A549 (cell line): ENCODE data around the gene LZTFL1. TPM values are rescaled to one million over a fixed set of nuclear protein-coding genes. Genes with fewer than 3 reads are reported as not detected.

ENCODE experiments used
- ATAC-seq, 2 experiments: fragments of 200-7000 bp in 1 of 2; fragments of >200 bp in 1 of 2; cut with Nextera tagmentation in 1 of 2; cut with Tn5 transposase in 1 of 2; 3 replicates each; pipeline versions ENCODE4 v1.8.0 to v1.9.1; 2018 to 2020; ENCODE audit warnings: mild to moderate bottlenecking in 1 of 2, moderate library complexity in 1 of 2
- CTCF ChIA-PET: fragments of 300-600 bp; sonication (Branson Sonifier 250); formaldehyde crosslinking; extraction: SDS; loops from one replicate; lab custom pipeline; 2021; ENCODE audit warnings: antibody characterized with exemption, inconsistent platforms; lab: Yijun Ruan, JAX
- POLR2A ChIA-PET: fragments of 350-600 bp; formaldehyde crosslinking; extraction: SDS; loops from one replicate; lab custom pipeline; 2021; ENCODE audit warnings: antibody characterized with exemption, inconsistent platforms; lab: Yijun Ruan, JAX
- DNase-seq, 2 experiments: peaks; one replicate each; pipeline versions ENCODE4 v3.0.0 to v3.0.0-alpha.2; 2011 to 2016; ENCODE audit warnings: low read depth in 1 of 2, low spot score in 1 of 2
- FAIRE-seq: peaks from 2 replicates; lab custom pipeline; 2011; peaks lifted over from hg19 to GRCh38; lab: Jason Lieb, UNC
- H3K27ac ChIP-seq, 2 experiments: fragments of >200 bp; sonication (Bioruptor Twin); formaldehyde crosslinking; 3 replicates each; pipeline ENCODE4 v1.5.1; 2016 to 2017
- H3K4me1 ChIP-seq: fragments of >200 bp; sonication (Bioruptor Twin); formaldehyde crosslinking; 3 replicates; pipeline ENCODE4 v1.6.1; 2016
- H3K4me2 ChIP-seq: fragments of >200 bp; sonication (Bioruptor Twin); formaldehyde crosslinking; 3 replicates; pipeline ENCODE4 v1.6.1; 2016
- H3K4me3 ChIP-seq: fragments of >200 bp; sonication (Bioruptor Twin); formaldehyde crosslinking; 3 replicates; pipeline ENCODE4 v1.5.1; 2016
- H3K9me3 ChIP-seq: fragments of >200 bp; sonication (Bioruptor Twin); formaldehyde crosslinking; 3 replicates; pipeline ENCODE4 v1.6.1; 2016
- BCL3 ChIP-seq: fragments of >200 bp; sonication (Bioruptor Twin); formaldehyde crosslinking; IDR thresholded peaks from 3 replicates; pipeline ENCODE4 v1.6.1; 2016
- BHLHE40 ChIP-seq: IDR thresholded peaks from 2 replicates; pipeline ENCODE4 v1.6.1; 2012; ENCODE audit warnings: low read depth, low read length, inconsistent platforms
- CBX2 ChIP-seq: fragments of 200-600 bp; sonication (generic); IDR thresholded peaks from 2 replicates; pipeline ENCODE4 v1.6.1; 2016; ENCODE audit warnings: low read depth, mild to moderate bottlenecking, borderline replicate concordance
- CHD2 ChIP-seq: fragments of 150-350 bp; IDR thresholded peaks from 2 replicates; pipeline ENCODE4 v1.6.1; 2014; ENCODE audit warnings: low read length; ENCODE audit not compliant: partially characterized antibody
- CHD4 ChIP-seq: fragments of 200-600 bp; sonication (generic); IDR thresholded peaks from 2 replicates; pipeline ENCODE4 v1.6.1; 2016; ENCODE audit warnings: antibody characterized with exemption, mild to moderate bottlenecking, borderline replicate concordance
- CTCF ChIP-seq: fragments of >200 bp; sonication (Bioruptor Twin); formaldehyde crosslinking; IDR thresholded peaks from 3 replicates; pipeline ENCODE4 v1.5.1; 2016
- E2F6 ChIP-seq: IDR thresholded peaks from 2 replicates; pipeline ENCODE4 v1.6.1; 2012; ENCODE audit warnings: low read depth, borderline replicate concordance
- EHMT2 ChIP-seq: fragments of 200-600 bp; sonication (generic); IDR thresholded peaks from 2 replicates; pipeline ENCODE4 v1.6.1; 2016; ENCODE audit warnings: antibody characterized with exemption, low read depth, mild to moderate bottlenecking, moderate library complexity
- ELK1 ChIP-seq: fragments of 150-350 bp; IDR thresholded peaks from 2 replicates; pipeline ENCODE4 v1.6.1; 2014; ENCODE audit warnings: low read depth, mild to moderate bottlenecking, low read length
- EP300 ChIP-seq, 2 experiments: fragments of >200 bp; sonication (Bioruptor Twin); formaldehyde crosslinking; IDR thresholded peaks; 2 replicates in 1 of 2; 3 replicates in 1 of 2; pipeline ENCODE4 v1.6.1; 2016 to 2017
- FOSL2 ChIP-seq, 2 experiments: fragments of 450-650 bp in 1 of 2; fragments of >200 bp in 1 of 2; sonication (Bioruptor Twin) in 1 of 2; formaldehyde crosslinking; IDR thresholded peaks; 2 replicates each; pipeline versions ENCODE4 v1.5.0 to v1.6.1; 2016 to 2020; ENCODE audit warnings: mild to moderate bottlenecking in 1 of 2, moderate library complexity in 1 of 2
- HOXA7 ChIP-seq: fragments of 250-450 bp; sonication (Bioruptor Pico); IDR thresholded peaks from 2 replicates; pipeline ENCODE4 v1.5.0; 2020; ENCODE audit warnings: mild to moderate bottlenecking, moderate library complexity
- MAFK ChIP-seq: fragments of 450-650 bp; IDR thresholded peaks from 2 replicates; pipeline ENCODE4 v1.6.1; 2014; ENCODE audit not compliant: partially characterized antibody
- NFE2L2 ChIP-seq: fragments of 150-350 bp; conservative IDR thresholded peaks from 2 replicates; pipeline ENCODE4 v1.6.1; 2014; ENCODE audit warnings: low read length
- NPAS2 ChIP-seq: fragments of 250-450 bp; sonication (Bioruptor Pico); IDR thresholded peaks from 2 replicates; pipeline ENCODE4 v1.8.0; 2022; ENCODE audit warnings: mild to moderate bottlenecking, moderate library complexity, borderline replicate concordance
- RNF2 ChIP-seq: fragments of 200-600 bp; sonication (generic); IDR thresholded peaks from 2 replicates; pipeline ENCODE4 v1.6.1; 2016; ENCODE audit warnings: low read depth, mild to moderate bottlenecking, antibody characterized with exemption, moderate library complexity, borderline replicate concordance
- ZC3H11A ChIP-seq: fragments of 450-650 bp; IDR thresholded peaks from 2 replicates; pipeline ENCODE4 v1.6.1; 2014; ENCODE audit warnings: antibody characterized with exemption, mild to moderate bottlenecking
- ZSCAN20 ChIP-seq: fragments of 250-450 bp; sonication (Bioruptor Pico); IDR thresholded peaks from 2 replicates; pipeline ENCODE4 v1.8.0; 2022; ENCODE audit warnings: mild to moderate bottlenecking, moderate library complexity
- WGBS: methylation state at CpG from one replicate; pipeline ENCODE4 v1.1.6; 2017; ENCODE audit errors: missing lambda C conversion rate; 5-methylcytosine and 5-hydroxymethylcytosine counted together
- polyA plus RNA-seq, 4 experiments: library from polyadenylated mRNA; depleted of rRNA in 3 of 4; stranded (reverse); fragments of >200 nt; fragmentation: RNase III in 1 of 4; extraction: RNeasy Plus Mini Kit Qiagen cat#74134 plus additional on column Dnase treatment in 1 of 4; gene quantifications; 2 replicates in 3 of 4; 3 replicates in 1 of 4; pipeline ENCODE4 v1.2.3, GENCODE V29; 2011 to 2017

The LZTFL1 gene
- polyA plus RNA-seq, 2 of the 4 experiments (the other 2 are of a cell fraction): 10.8 to 25.0 TPM

- no peak for TF ChIP-seq EHMT2
- TF ChIP-seq CBX2: no peak
- TF ChIP-seq MAFK: no peak
- TF ChIP-seq E2F6: no peak
- TF ChIP-seq CTCF: no peak
- no peak for TF ChIP-seq BHLHE40
These were observed 42.3 kb downstream of the LZTFL1 start (continued) for GRCh38 chr3:45799586-45799985.

- CTCF ChIA-PET: interaction anchor here (0.6 kb wide), 1 partner anchor 44 kb away, joined by 5 read pairs; the partner anchor contains the start of gene LZTFL1
- TF ChIP-seq EP300 (IDR thresholded peaks at IDR 0.05): no peak
- TF ChIP-seq BCL3: no peak
- no peak for TF ChIP-seq CHD4
- no peak for TF ChIP-seq HOXA7 (CRISPR knock-in tag)
- no peak for TF ChIP-seq MAFK
- Histone ChIP-seq H3K27ac (no peak overlapping the region), H3K4me3 (no peak overlapping the region), H3K9me3 (no peaks in the 10 kb centered on the region), H3K4me2 (no peak overlapping the region), H3K4me1 (peaks cover 9% of the 10 kb centered on the region; the same call in 2 of the 3 replicates)
- no peak; a peak in 1 of 6 replicates for ATAC-seq
- DNase-seq: no peak
- FAIRE-seq: no peak
- WGBS: 74% methylated on average over 4 of the region's 4 CpGs
- POLR2A ChIA-PET: no interaction called here
These were observed 43.9 kb downstream of the LZTFL1 start for GRCh38 chr3:45798034-45798433.

GRCh38 chr3:45796902-45797637 lies 44.8 kb downstream of the LZTFL1 start:
- ATAC-seq (no peak), FAIRE-seq (no peak), DNase-seq (no peak)
- no peak for TF ChIP-seq CHD2
- no peak for TF ChIP-seq NPAS2
- no peak for TF ChIP-seq ZC3H11A
- no peak for TF ChIP-seq ZSCAN20 (CRISPR knock-in tag)
- TF ChIP-seq NFE2L2: no peak
- TF ChIP-seq RNF2: peak; percentile 6; the same call in 1 of the 2 replicates
- no peak for TF ChIP-seq ELK1
- TF ChIP-seq FOSL2 (IDR thresholded peaks at IDR 0.05): no peak
- TF ChIP-seq FOSL2 (CRISPR knock-in tag; IDR thresholded peaks at IDR 0.05): no peak
- H3K4me3 ChIP-seq: peak overlapping the region; percentile 48; the same call in 2 of the 3 replicates
- POLR2A ChIA-PET: no interaction called here
- WGBS: 77% methylated on average over 13 of the region's 13 CpGs
- CTCF ChIA-PET: interaction anchor here (1.2 kb wide), 1 partner anchor 291 kb away, joined by 3 read pairs; no protein-coding TSS in a partner anchor
- H3K4me1 ChIP-seq: peaks cover 9% of the 10 kb centered on the region; the same call in 2 of the 3 replicates
- H3K4me2 ChIP-seq: peak overlapping the region; percentile 94
- no peaks in the 10 kb centered on the region for H3K9me3 ChIP-seq
- no peak overlapping the region for H3K27ac ChIP-seq
